ENCODE results near the gene APBA3.

The APBA3 gene

GRCh38 chr19:3721887-3722442 is 39.5 kb downstream of the APBA3 start:
- in situ Hi-C loops (cut with HindIII; ENCODE audit: low sequenced_read_pairs): loop anchor here (5.0 kb wide), 1 partner anchor 35 kb away; no protein-coding TSS in a partner anchor

- in situ Hi-C loops (cut with HindIII; ENCODE audit: low sequenced_read_pairs): loop anchor here (5.0 kb wide), 1 partner anchor 36 kb away; no protein-coding TSS in a partner anchor
Measured at GRCh38 chr19:3721131-3721886, 40.2 kb downstream of the APBA3 start.

- in situ Hi-C loops (cut with HindIII; ENCODE audit: low sequenced_read_pairs): loop anchor here (5.0 kb wide), 1 partner anchor 37 kb away; no protein-coding TSS in a partner anchor
Measured at GRCh38 chr19:3720349-3720917, 41.1 kb downstream of the APBA3 start.

GRCh38 chr19:3719868-3720267 is 41.6 kb downstream of the APBA3 start:
- in situ Hi-C loops (cut with HindIII; ENCODE audit: low sequenced_read_pairs): loop anchor here (5.0 kb wide), 1 partner anchor 37 kb away; no protein-coding TSS in a partner anchor

GRCh38 chr19:3716147-3716668 is 45.3 kb downstream of the APBA3 start:
- in situ Hi-C loops (cut with HindIII; ENCODE audit: low sequenced_read_pairs): no loop called here

GRCh38 chr19:3712663-3713611 is 48.6 kb downstream of the APBA3 start:
- in situ Hi-C loops (cut with HindIII; ENCODE audit: low sequenced_read_pairs): no loop called here

GRCh38 chr19:3710265-3710812 is 51.2 kb downstream of the APBA3 start:
- in situ Hi-C loops (cut with HindIII; ENCODE audit: low sequenced_read_pairs): no loop called here

GRCh38 chr19:3708207-3708931 is 53.1 kb downstream of the APBA3 start, which contains the start of gene TJP3:
Gene TJP3 (plus strand): TSS chr19:3708384. CDS start chr19:3728433, 20,049 bp downstream.
- in situ Hi-C loops (cut with HindIII; ENCODE audit: low sequenced_read_pairs): no loop called here

GRCh38 chr19:3707868-3708206 is 53.7 kb downstream of the APBA3 start:
- in situ Hi-C loops (cut with HindIII; ENCODE audit: low sequenced_read_pairs): no loop called here

- in situ Hi-C loops (cut with HindIII; ENCODE audit: low sequenced_read_pairs): no loop called here
Measured at GRCh38 chr19:3701200-3701599, 60.3 kb downstream of the APBA3 start.

Measured in DLD1 (cell line).